Ramos (cell line): ENCODE data around the gene SPEF1.
"Not testable (repeated sequence)": the region's sequence is repeated elsewhere in the genome, so short reads cannot be mapped to it uniquely, and the experiment has no call there.

Source experiments
- in situ Hi-C: fragments of 300-500 bp; cut with MboI; formaldehyde crosslinking; loops from one replicate; pipeline ENCODE4 v1.14.3; 2022; ENCODE audit warnings: low sequenced_read_pairs; ENCODE audit not compliant: unreplicated experiment

The SPEF1 gene

DNA sequence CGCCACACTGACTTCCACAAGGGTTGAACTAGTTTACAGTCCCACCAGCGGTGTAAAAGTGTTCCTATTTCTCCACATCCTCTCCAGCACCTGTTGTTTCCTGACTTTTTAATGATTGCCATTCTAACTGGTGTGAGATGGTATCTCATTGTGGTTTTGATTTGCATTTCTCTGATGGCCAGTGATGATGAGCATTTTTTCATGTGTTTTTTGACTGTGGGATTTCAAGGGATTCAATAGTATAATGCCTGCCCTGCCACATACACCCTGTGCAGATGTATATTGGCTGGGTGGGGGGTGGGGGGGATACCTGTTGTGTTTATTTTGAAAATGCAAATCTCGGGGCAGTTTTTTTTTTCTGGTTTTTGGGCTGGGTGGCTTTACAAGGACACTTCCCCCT lies 12.9 kb upstream of the SPEF1 start:
- in situ Hi-C loops: not testable (repeated sequence)

DNA sequence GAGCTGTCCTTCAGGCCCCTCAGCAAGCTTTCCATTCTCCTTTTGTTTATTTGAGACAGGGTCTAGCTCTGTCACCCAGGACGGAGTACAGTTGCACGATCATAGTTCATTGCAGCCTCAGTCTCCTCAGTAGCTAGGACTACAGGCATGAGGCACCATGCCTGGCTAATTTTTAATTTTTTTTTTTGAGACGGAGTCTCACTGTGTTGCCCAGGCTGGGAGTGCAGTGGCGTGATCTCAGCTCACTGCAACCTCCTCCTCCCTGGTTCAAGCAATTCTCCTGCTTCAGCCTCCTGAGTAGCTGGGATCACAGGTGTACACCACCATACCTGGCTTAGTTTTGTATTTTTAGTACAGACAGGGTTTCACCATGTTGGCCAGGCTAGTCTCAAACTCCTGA lies 8.0 kb upstream of the SPEF1 start:
- in situ Hi-C loops: loop anchor here (10.0 kb wide), 1 partner anchor 286 kb away; no protein-coding TSS in a partner anchor

DNA sequence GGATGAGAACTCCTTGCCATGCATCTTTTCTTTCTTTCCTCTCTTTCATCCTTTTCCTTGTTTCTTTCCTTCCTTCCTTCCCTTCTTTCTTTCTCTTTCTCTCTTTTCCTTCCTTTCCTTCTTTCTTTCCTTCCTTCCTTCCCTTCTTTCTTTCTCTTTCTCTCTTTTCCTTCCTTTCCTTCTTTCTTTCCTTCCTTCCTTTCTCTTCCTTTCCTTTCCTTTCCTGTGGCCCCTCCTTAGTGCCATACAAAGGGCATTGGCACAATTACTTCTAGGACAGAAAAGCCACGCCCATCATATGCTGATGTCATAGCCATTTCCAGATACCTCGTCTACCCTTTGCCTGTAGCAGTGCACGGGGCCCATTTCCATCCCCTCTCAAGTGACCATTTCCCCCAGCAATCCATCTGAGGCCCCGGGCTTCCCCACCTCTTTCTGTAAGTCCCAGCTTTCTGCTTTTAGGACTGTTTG lies 7.5 kb upstream of the SPEF1 start:
- in situ Hi-C loops: loop anchor here (10.0 kb wide), 1 partner anchor 286 kb away; no protein-coding TSS in a partner anchor

DNA sequence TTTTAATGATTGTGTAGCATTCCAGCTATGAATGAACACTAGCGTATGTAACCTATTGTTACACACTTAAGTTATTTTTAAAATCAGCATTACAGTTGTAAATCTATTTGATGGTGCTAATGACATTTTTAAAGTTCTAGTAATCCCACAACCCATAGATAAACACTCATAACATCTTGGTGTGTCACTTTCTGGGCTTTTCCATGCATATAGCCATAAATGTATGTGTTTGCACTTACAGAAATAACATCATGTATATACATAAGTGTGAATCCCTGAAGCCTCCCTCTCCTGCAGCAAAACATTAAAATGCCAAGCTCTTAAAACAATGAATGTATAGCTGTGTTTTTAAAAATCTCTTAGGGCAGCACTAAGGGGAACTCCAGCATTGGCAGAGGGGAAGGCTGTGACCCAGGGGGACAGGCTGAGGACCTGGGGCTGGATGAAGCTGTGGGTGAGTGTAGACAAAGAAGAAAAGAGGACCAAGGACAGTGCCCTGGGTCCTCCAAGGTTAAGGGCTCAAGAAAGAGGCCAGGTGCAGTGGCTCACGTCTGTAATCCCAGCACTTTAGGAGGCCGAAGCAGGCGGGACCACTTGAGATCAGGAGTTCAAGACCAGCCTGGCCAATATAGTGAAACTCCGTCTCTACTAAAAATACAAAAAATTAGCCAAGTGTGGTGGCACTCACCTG lies 6.2 kb upstream of the SPEF1 start:
- in situ Hi-C loops: loop anchor here (10.0 kb wide), 1 partner anchor 287 kb away; no protein-coding TSS in a partner anchor

DNA sequence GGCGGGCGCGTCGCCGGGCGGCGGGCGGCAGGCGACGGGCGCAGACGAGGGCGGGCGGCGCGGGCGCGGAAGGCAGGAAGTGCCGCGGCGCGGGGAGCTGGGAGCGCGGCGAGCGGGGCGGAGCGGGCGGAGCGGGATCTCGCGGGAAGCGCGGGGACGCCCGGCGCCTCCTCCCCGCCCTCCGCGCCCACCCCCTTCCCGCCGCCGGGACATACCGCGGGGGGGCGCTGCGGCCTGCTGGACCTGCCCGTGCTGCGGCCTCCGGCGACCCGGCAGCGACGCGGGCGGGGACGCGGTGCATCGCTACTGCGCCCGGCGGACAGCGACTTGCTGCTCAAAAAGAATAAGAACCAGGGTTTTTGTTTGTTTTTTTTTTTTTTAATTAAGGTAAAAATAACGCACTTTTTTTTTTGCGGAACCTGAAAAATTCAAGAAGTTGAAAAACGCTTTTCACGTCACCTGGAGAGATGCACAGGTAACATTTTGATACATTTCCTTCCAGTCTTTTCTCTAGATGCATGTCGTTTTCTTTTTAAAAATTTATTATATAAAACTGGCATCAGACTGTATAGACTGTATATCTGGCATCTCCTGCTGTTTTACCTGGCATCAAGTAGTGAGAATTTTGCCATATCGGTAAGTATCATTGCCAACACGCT lies 5.5 kb upstream of the SPEF1 start, which contains the start of gene CENPB:
Gene CENPB (minus strand): TSS at position 76 of the 659 bp plus-strand sequence. CDS start 257 bp downstream, outside the sequence.
- in situ Hi-C loops: loop anchor here (10.0 kb wide), 1 partner anchor 288 kb away; no protein-coding TSS in a partner anchor

DNA sequence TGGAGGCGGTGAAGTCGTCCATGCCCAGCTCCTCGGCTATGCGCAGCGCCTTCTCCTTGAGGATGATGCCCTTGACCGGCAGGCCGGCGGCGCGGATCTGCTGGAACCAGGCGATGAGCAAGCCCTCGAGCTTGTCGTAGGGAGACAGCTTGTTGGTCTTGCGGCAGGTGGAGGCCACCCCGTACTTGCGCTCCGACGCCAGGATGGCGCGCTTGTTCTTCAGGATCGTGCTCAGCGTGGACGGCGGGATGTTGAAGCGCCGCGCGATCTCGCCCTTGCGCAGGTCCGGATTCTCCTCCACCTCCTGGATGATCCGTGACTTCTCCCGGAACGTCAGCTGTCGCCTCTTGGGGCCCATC lies 4.9 kb upstream of the SPEF1 start:
- in situ Hi-C loops: loop anchor here (10.0 kb wide), 1 partner anchor 289 kb away; no protein-coding TSS in a partner anchor

DNA sequence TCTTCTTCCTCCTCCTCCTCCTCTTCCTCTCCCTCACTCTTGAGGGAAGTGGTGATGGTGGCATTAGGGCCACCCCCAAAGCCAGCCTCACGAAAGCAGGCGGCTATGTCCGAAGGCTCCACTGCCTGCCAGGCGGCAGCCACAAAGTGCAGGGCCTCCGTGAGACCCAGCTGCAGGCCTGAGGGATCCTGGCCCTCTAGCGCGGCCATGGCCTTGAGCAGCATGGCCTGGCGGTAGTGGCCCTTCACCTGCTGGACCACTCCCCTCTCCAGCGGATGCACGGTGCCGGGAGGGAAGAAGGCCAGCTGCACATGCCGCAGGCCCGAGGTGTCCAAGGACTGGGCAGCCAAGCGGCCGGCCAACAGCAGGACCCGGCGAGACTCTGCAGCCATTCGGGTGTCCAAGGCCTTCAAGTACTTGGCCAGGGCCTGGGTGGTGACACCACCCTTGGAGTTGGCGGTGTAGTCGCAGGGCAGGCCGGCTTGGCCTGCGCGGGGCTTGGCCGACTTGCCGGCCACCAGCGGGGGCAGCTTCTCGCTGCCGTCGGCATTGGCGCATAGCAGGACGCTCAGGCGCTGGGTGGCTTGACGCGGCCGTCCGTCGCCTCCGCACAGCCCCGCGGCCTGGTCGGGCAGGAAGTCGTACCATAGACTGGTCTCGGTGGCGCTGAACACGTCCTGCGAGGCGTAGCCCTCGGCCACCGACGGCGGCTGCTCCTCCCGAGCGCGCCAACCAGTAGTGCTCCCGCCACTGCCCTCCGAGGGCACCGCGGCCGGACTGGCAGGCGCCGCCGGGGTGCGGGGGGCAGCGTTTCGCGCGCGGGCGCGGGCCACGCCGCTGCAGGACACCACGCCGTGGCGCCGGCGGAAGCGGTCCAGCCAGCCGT lies 4.2 kb upstream of the SPEF1 start:
- in situ Hi-C loops: loop anchor here (10.0 kb wide), 1 partner anchor 289 kb away; no protein-coding TSS in a partner anchor

DNA sequence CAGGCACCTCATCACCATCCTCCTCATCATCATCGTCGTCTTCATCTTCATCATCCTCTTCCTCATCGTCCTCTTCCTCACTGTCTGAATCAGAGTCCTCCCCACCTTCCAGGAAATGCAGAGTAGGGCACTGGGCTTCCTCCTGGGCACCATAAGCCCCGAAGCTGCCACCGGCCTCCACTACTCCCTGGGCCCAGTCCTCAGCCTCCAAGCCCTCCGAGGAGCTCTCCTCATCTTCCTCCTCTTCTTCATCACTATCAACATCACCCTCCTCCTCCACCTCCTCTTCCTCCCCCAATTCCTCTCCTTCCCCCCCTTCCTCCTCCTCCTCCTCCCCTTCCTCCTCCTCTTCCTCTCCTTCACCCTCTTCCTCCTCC lies 3.6 kb upstream of the SPEF1 start:
- in situ Hi-C loops: loop anchor here (10.0 kb wide), 1 partner anchor 290 kb away; no protein-coding TSS in a partner anchor

DNA sequence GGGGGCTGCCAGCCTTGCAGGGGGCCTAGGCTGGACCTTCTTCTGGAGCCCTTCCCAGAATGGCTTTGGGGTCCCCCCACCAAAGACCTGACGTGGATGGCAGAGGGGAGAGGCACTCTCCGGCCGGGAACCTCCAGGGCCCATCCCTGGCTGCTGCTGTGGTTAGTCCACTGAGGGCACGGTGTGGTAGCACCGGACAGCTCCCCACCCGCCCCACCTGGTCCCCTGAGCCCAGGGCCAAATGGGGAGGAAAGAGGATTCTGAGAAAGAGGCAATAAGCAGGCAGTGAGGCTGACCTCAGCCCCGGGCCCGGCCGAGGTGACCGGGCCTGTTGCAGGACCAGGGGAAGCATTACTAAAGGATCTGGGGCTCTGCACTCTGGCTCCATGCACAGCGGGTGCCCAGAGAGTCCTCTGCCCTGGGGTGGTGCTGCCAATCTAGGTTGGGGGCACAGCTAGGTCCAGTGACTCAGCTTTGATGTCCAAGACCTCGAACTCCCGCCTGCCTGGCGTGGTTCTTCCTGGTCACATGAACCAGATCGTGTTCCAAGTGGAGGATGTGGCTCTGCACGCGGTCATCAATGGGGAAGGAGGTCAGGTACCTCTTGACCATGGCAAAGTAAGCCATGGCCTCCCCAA lies 3.1 kb upstream of the SPEF1 start:
- in situ Hi-C loops: loop anchor here (10.0 kb wide), 1 partner anchor 290 kb away; no protein-coding TSS in a partner anchor

DNA sequence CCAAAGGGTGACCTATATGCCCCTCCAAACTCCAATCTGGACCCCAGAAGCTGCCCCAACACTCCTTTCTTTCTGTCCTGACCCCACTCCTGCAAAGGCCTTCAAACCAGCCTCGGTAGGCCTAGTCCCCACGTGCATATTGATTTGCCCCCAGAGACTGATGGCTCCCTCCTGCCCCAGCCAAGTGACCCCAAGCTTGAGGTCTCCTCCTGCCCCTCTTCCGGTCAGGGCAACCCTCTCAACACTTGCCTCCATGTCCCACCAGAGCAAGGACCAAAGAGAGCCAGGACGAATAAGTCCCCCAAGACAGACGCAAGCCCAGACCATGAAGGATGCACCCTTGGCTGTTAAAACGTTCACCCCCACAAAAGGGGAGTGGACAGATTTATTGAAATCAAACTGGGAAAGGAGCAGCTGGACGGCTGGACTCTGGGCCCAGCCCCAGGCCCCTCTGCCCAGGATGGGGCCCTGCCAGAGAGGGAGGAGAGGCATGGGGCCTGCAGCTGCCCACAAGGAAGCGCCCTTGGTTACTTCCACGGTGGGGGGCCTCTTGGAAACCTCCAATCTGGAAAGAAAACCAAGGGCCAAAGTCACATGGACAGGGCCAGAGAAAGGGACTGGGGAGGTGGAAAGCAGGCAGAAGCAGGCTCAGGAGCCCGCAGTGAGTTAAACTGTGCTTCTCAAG lies 2.4 kb upstream of the SPEF1 start:
- in situ Hi-C loops: loop anchor here (10.0 kb wide), 1 partner anchor 291 kb away; no protein-coding TSS in a partner anchor

DNA sequence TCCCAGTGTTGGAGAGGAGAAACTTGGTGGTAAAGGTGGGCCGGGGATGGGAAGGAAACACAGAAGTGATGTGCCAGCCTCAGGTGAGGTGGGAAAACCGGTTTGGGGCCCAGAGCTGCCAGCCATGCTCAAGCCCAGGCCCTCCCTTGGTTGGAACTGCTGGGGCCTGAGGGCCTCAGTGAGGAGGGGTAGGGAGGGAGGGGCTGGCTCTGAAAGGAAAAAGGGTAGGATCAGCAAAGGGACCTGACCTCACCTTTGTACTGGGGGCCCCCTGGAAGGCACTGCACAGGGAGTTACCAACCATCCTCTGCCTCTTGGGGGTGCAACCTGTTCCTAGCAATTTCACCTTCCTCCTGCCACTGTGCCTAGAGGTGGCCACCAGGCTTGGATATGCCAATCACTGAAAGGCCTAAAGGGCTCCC lies 1.8 kb upstream of the SPEF1 start:
- in situ Hi-C loops: loop anchor here (10.0 kb wide), 1 partner anchor 292 kb away; no protein-coding TSS in a partner anchor

DNA sequence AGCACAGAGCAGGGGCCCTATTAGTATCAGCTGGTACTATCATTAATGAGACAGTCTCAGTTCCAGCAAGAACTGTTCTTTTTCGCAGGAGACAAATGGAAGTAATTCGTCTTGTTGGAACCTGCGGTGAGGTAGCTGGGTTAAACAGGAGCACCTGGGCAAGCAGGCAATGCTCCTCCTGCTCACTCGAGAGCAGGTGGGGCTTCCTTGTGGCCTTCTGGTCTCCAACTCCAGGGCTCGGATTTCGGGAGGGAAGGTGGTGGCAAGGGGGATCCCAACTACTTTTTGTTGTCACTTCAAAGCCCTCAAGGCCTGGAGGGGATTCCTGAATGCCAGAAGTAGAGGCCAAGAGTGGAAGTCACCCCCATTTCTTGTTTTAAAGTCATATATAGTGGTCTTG lies 1.3 kb upstream of the SPEF1 start:
- in situ Hi-C loops: loop anchor here (10.0 kb wide), 1 partner anchor 292 kb away; no protein-coding TSS in a partner anchor

DNA sequence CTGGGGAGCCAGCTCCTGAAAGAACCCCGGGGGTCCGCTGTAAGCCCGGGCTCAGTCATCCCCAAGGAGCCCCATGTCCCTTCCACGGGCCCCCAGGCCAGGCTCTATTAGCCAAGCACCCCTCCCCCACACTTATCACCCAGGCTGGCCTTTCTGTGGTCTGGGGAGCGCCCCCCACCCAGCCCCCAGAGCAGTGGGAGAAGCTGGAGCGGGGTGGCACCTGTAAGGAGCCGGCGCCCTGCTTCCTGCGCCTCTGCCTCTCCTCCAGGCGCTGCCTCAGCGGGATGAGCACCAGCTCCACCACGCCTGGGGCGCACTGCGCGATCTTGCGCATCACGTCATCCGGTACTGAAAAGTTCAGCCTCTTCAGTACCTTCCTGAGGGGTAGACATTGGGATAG lies 2.3 kb downstream of the SPEF1 start:
- in situ Hi-C loops: no loop called here

DNA sequence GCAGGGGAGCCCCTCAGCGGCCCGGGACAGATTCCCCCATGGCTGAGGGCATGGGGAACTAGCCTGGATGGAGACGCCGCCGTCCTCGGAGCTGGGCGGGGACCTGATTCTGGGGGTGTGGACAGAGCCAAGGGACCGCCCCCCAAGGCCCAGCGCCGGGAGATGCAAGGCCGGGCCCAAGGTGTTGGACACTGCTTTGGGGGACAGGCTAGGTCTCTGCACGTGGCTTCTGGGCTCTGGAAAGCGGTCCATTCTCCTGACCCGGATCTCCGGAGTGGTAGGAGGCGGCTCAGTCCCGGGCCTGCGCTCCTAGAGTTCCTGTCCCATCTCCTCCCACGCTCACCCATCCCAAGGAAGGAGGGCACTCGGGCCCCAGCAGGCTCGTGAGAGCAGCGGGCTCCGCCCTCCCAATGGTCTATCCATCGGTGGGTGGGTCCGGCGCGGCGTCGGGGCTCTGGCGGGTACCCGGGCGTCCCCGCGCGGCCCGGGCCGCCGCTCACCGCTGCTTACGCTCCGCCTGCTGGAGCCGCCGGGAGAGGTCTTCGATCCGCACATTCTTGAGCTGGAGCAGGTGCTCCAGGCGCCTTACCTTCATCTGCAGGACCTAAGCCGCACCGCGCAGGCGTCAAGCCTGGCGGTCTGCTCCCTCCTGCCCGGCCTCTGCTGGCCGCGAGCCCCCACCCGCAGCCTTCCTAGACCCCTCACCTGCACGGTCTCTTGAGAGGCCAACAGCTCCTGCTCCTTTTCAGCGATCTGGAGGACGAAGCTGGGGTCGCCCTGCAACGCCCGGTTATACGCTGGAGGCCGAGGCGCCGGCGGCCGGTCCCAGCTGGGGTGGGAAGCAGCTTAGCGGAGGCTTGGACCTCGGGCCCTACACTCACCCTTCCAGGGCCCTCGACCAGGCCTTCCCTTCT lies 3.3 kb downstream of the SPEF1 start:
- in situ Hi-C loops: no loop called here

- in situ Hi-C loops: no loop called here
These were observed 3.9 kb downstream of the SPEF1 start for GRCh38 chr20:3777381-3777715.

DNA sequence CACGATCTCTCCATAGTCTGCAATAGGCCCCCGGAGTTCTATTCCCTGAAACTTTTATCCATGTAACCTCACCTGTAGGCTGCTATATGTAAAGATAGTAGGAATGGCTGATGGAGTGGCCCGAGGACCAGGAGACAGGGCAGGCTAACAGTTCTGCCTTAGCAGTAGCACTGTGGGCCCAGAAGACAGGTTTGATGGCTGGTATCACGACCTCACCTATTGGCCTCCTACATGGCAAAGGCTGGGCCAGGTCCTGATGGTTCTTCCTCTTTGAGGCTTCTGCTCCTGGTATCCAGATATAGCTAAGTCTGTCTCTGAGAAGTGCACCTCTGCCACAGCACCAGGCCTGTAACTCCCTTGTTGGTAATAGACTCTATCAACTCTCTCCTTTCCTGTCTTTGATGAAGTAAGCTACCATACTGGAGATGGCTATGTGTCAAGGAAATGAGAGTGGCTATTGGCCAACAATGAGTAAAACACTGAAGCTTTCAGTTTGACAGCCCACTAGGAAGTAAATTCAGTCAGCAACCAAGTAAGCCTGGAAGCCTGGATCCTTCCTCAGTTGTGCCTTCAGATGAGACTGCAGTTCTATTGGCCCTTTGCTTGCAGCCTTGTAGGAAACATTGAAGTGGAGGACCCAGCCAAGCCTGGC lies 5.7 kb downstream of the SPEF1 start:
- in situ Hi-C loops: no loop called here

GRCh38 chr20:3771552-3772058 lies 9.6 kb downstream of the SPEF1 start:
- in situ Hi-C loops: no loop called here
